ENCODE results near the gene MMP7.

GRCh38 chr11:102560555-102561011 is 30.0 kb upstream of the MMP7 start:
- TF ChIP-seq POLR2AphosphoS5 (IDR thresholded peaks at IDR 0.05), result no peak
- TF ChIP-seq, protein P1, sequence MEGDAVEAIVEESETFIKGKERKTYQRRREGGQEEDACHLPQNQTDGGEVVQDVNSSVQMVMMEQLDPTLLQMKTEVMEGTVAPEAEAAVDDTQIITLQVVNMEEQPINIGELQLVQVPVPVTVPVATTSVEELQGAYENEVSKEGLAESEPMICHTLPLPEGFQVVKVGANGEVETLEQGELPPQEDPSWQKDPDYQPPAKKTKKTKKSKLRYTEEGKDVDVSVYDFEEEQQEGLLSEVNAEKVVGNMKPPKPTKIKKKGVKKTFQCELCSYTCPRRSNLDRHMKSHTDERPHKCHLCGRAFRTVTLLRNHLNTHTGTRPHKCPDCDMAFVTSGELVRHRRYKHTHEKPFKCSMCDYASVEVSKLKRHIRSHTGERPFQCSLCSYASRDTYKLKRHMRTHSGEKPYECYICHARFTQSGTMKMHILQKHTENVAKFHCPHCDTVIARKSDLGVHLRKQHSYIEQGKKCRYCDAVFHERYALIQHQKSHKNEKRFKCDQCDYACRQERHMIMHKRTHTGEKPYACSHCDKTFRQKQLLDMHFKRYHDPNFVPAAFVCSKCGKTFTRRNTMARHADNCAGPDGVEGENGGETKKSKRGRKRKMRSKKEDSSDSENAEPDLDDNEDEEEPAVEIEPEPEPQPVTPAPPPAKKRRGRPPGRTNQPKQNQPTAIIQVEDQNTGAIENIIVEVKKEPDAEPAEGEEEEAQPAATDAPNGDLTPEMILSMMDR (IDR thresholded peaks at IDR 0.05), result no peak
- no peak for TF ChIP-seq POLR2A (IDR thresholded peaks at IDR 0.05)
